Common myeloid progenitor, CD34-positive (primary cell): Measurements from ENCODE around the gene NEO1.

ENCODE experiments used
- CTCF ChIA-PET: fragments of 350-600 bp; sonication (Branson Sonifier 250); formaldehyde crosslinking; loops from one replicate; lab custom pipeline; 2021; ENCODE audit warnings: antibody characterized with exemption; lab: Charles Lee
- POLR2A ChIA-PET: fragments of 350-600 bp; sonication (Branson Sonifier 250); formaldehyde crosslinking; loops from one replicate; lab custom pipeline; 2021; ENCODE audit warnings: antibody characterized with exemption; lab: Charles Lee
- DNase-seq, 3 donors: peaks; one replicate each; pipeline versions ENCODE4 v3.0.0 to v3.0.0-alpha.2; 2013
- H3K27ac ChIP-seq, 2 experiments: 1 replicate in 1 of 2; 2 replicates in 1 of 2; pipeline ENCODE4 v1.7.0; 2013; ENCODE audit warnings: inconsistent platforms in 2 of 2, low read length in 2 of 2, mild to moderate bottlenecking in 2 of 2, low read depth in 1 of 2, moderate library complexity in 1 of 2; ENCODE audit not compliant: severe bottlenecking in 2 of 2, insufficient read depth in 1 of 2, poor library complexity in 1 of 2
- H3K27me3 ChIP-seq, 5 experiments: replicated peaks in 2 of 5; 1 replicate in 3 of 5; 2 replicates in 2 of 5; pipeline versions ENCODE4 v1.6.1 to v1.7.0; 2013; ENCODE audit warnings: low read length in 4 of 5, mild to moderate bottlenecking in 2 of 5, moderate library complexity in 2 of 5, inconsistent platforms in 1 of 5; ENCODE audit not compliant: insufficient read depth in 5 of 5, control insufficient read depth in 4 of 5
- H3K36me3 ChIP-seq, 4 experiments: 1 replicate in 2 of 4; 2 replicates in 2 of 4; pipeline versions ENCODE4 v1.6.1 to v1.7.0; 2013; ENCODE audit warnings: low read length in 3 of 4, control low read depth in 1 of 4, mild to moderate bottlenecking in 1 of 4; ENCODE audit not compliant: control insufficient read depth in 4 of 4, insufficient read depth in 4 of 4
- H3K4me1 ChIP-seq, 4 experiments: 1 replicate in 3 of 4; 2 replicates in 1 of 4; pipeline versions ENCODE4 v1.6.1 to v1.7.1; 2013; ENCODE audit warnings: low read length in 3 of 4, mild to moderate bottlenecking in 3 of 4, control low read depth in 1 of 4, inconsistent platforms in 1 of 4, moderate library complexity in 1 of 4; ENCODE audit not compliant: control insufficient read depth in 4 of 4, insufficient read depth in 4 of 4; ENCODE audit errors: control extremely low read depth in 1 of 4
- H3K4me3 ChIP-seq, 7 experiments: 1 replicate in 4 of 7; 2 replicates in 3 of 7; pipeline versions ENCODE4 v1.5.1 to v1.7.0; 2013; ENCODE audit warnings: mild to moderate bottlenecking in 7 of 7, low read length in 6 of 7, moderate library complexity in 6 of 7, inconsistent platforms in 2 of 7, low read depth in 2 of 7, control low read depth in 1 of 7; ENCODE audit not compliant: insufficient read depth in 4 of 7, control insufficient read depth in 1 of 7; ENCODE audit errors: extremely low read depth in 1 of 7
- H3K9me3 ChIP-seq, 5 experiments: 1 replicate in 4 of 5; 2 replicates in 1 of 5; pipeline versions ENCODE4 v1.6.1 to v1.7.1; 2013; ENCODE audit warnings: low read length in 4 of 5, mild to moderate bottlenecking in 2 of 5, inconsistent platforms in 1 of 5, low read depth in 1 of 5, moderate library complexity in 1 of 5; ENCODE audit not compliant: control insufficient read depth in 4 of 5, insufficient read depth in 2 of 5; ENCODE audit errors: control extremely low read depth in 1 of 5
- WGBS: methylation state at CpG from one replicate; pipeline ENCODE4 v1.1.5; 2013; ENCODE audit not compliant: insufficient coverage; 5-methylcytosine and 5-hydroxymethylcytosine counted together

Gene NEO1

GRCh38 chr15:73283366-73283962 lies 231.2 kb downstream of the NEO1 start:
- H3K36me3 ChIP-seq = no peaks in the 10 kb centered on the region
- 94% methylated on average over 2 of the region's 2 CpGs for WGBS
- POLR2A ChIA-PET = interaction anchor here (1.1 kb wide), 1 partner anchor 15 kb away, joined by 3 read pairs; no protein-coding TSS in a partner anchor
- H3K4me1 ChIP-seq = peaks cover 0 to 7% (median 0%) of the 10 kb centered on the region in 4 experiments
- DNase-seq = no peak
- no peak overlapping the region for H3K4me3 ChIP-seq
- H3K27ac ChIP-seq = no peak overlapping the region
- CTCF ChIA-PET = interaction anchor here (1.4 to 2.5 kb wide), 5 partner anchors 9 to 416 kb away, joined by 3 to 10 read pairs (median 6); no protein-coding TSS in a partner anchor
- H3K9me3 ChIP-seq = no peaks in the 10 kb centered on the region
- peaks cover 0 to 10% (median 0%) of the 10 kb centered on the region in 5 experiments for H3K27me3 ChIP-seq

GRCh38 chr15:73284090-73284716 lies 231.9 kb downstream of the NEO1 start:
- Histone ChIP-seq H3K27ac (no peak overlapping the region), H3K4me3 (no peak overlapping the region), H3K4me1 (peaks cover 0 to 7% (median 0%) of the 10 kb centered on the region in 4 experiments), H3K9me3 (no peaks in the 10 kb centered on the region), H3K27me3 (peaks cover 0 to 7% (median 0%) of the 10 kb centered on the region in 5 experiments), H3K36me3 (no peaks in the 10 kb centered on the region)
- WGBS = 100% methylated on average over 1 of the region's 3 CpGs
- peak; percentile 23 to 55 (median 50) for DNase-seq
- POLR2A ChIA-PET = no interaction called here
- CTCF ChIA-PET = interaction anchor here (1.0 to 1.5 kb wide), 3 partner anchors 12 to 415 kb away, joined by 3 to 4 read pairs (median 3); no protein-coding TSS in a partner anchor

GRCh38 chr15:73286311-73286710 lies 234.0 kb downstream of the NEO1 start:
- ChIA-PET POLR2A (no interaction called here), CTCF (interaction anchor here (1.1 to 2.0 kb wide), 5 partner anchors 9 to 419 kb away, joined by 3 to 8 read pairs (median 4); no protein-coding TSS in a partner anchor)
- WGBS = 100% methylated on average over 2 of the region's 2 CpGs
- no peak overlapping the region for H3K4me3 ChIP-seq
- H3K27me3 ChIP-seq = peaks cover 0 to 5% (median 0%) of the 10 kb centered on the region in 5 experiments
- H3K36me3 ChIP-seq = no peaks in the 10 kb centered on the region
- no peak for DNase-seq
- no peaks in the 10 kb centered on the region for H3K9me3 ChIP-seq
- no peak overlapping the region for H3K27ac ChIP-seq
- peaks cover 0 to 7% (median 0%) of the 10 kb centered on the region in 4 experiments for H3K4me1 ChIP-seq

- no peaks in the 10 kb centered on the region for H3K9me3 ChIP-seq
- H3K36me3 ChIP-seq = no peaks in the 10 kb centered on the region
- WGBS = no CpG with 5 or more reads among the region's 1 CpG
- ChIA-PET CTCF (interaction anchor here (1.1 to 2.0 kb wide), 4 partner anchors 10 to 418 kb away, joined by 4 to 8 read pairs (median 4); no protein-coding TSS in a partner anchor), POLR2A (no interaction called here)
- H3K27ac ChIP-seq = no peak overlapping the region
- peaks cover 0 to 7% (median 0%) of the 10 kb centered on the region in 4 experiments for H3K4me1 ChIP-seq
- peaks cover 0 to 5% (median 0%) of the 10 kb centered on the region in 5 experiments for H3K27me3 ChIP-seq
- no peak overlapping the region for H3K4me3 ChIP-seq
- DNase-seq = peak in 2 of 3 donors; percentile 19 to 20
Measured at GRCh38 chr15:73287019-73287418, 234.8 kb downstream of the NEO1 start.

GRCh38 chr15:73291441-73291840 lies 239.2 kb downstream of the NEO1 start:
- Histone ChIP-seq H3K9me3 (no peaks in the 10 kb centered on the region), H3K27me3 (peaks cover 0 to 4% (median 0%) of the 10 kb centered on the region in 5 experiments), H3K27ac (no peak overlapping the region), H3K4me1 (peaks cover 0 to 5% (median 0%) of the 10 kb centered on the region in 4 experiments), H3K36me3 (no peaks in the 10 kb centered on the region), H3K4me3 (no peak overlapping the region)
- CTCF ChIA-PET = interaction anchor here (1.2 kb wide), 1 partner anchor 50 kb away, joined by 3 read pairs; no protein-coding TSS in a partner anchor
- 100% methylated on average over 1 of the region's 1 CpG for WGBS
- POLR2A ChIA-PET = no interaction called here
- DNase-seq = no peak

GRCh38 chr15:73293773-73294172 lies 241.5 kb downstream of the NEO1 start:
- POLR2A ChIA-PET = no interaction called here
- CTCF ChIA-PET = no interaction called here
- peaks cover 0 to 2% (median 0%) of the 10 kb centered on the region in 4 experiments for H3K4me1 ChIP-seq

More at GRCh38 chr15:73293773-73294172, 241.5 kb downstream of the NEO1 start:
- no peak for DNase-seq
- 93% methylated on average over 3 of the region's 4 CpGs for WGBS
- Histone ChIP-seq H3K4me3 (no peak overlapping the region), H3K36me3 (no peaks in the 10 kb centered on the region), H3K27ac (no peak overlapping the region), H3K27me3 (peaks cover 0 to 4% (median 0%) of the 10 kb centered on the region in 5 experiments), H3K9me3 (no peaks in the 10 kb centered on the region)
